ENCODE data around the gene ITGB2.

- TF ChIP-seq POLR2AphosphoS5 (IDR thresholded peaks at IDR 0.05) (no peak), POLR2A (IDR thresholded peaks at IDR 0.05) (no peak), CTCF (IDR thresholded peaks at IDR 0.05) (no peak), EP300 (IDR thresholded peaks at IDR 0.05) (no peak)
Measured at GRCh38 chr21:44890338-44890931, 30.3 kb downstream of the ITGB2 start.

Measured in suprapubic skin (tissue), 4 donors.